Medulla oblongata (tissue), 1 donor: ENCODE results near the gene FASTK.
"Not testable (repeated sequence)": the region's sequence is repeated elsewhere in the genome, so short reads cannot be mapped to it uniquely, and the experiment has no call there.

Experiments
- DNase-seq: peaks from one replicate; pipeline ENCODE4 v3.0.0-alpha.2; 2015; ENCODE audit errors: extremely low spot score

Gene FASTK

DNA sequence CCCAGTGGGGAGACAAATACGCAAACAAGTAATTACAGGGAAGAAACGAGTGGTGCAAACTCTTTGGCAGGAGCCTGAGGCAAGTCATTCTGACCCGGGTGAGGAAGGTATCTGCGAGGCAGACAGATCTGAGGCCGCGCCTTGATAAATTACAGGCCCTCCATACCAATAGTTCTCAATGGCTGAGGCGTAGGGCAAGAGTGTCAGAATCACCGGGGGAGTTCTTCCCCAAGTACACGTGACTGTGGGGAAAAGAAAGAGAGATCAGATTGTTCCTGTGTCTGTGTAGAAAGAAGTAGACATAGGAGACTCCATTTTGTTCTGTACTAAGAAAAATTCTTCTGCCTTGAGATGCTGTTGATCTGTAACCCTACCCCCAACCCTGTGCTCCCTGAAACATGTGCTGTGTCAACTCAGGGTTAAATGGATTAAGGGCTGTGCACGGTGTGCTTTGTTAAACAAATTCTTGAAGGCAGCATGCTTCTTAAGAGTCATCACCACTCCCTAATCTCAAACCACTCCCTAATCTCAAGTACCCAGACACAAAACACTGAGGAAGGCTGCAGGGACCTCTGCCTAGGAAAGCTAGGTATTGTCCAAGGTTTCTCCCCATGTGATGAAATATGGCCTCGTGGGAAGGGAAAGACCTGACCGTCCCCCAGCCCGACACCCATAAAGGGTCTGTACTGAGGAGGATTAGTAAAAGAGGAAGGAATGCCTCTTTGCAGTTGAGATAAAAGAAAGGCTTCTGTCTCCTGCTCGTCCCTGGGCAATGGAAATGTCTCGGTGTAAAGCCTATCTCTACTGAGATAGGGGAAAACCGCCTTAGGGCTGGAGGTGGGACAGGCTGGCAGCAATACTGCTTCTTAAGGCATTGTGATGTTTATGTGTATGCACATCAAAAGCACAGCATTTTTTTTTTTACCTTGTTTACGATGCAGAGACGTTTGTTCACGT lies 53.6 kb downstream of the FASTK start:
- not testable (repeated sequence) for DNase-seq
